ENCODE results near the gene DOCK1. TPM values are rescaled to one million over a fixed set of nuclear protein-coding genes. Genes with fewer than 3 reads are reported as not detected.
"Not testable (repeated sequence)": the region's sequence is repeated elsewhere in the genome, so short reads cannot be mapped to it uniquely, and the experiment has no call there.

DOCK1 gene
- total RNA-seq, 2 donors from 2014 or later = 0.34 to 0.67 TPM

- Mint-ChIP-seq H3K4me1 (no peaks in the 10 kb centered on the region), H3K36me3 (ENCODE audit: low read depth) (no peaks in the 10 kb centered on the region), H3K9me3 (peaks cover 8% of the 10 kb centered on the region), H3K27me3 (peaks cover 4% of the 10 kb centered on the region), H3K4me3 (no peak overlapping the region), H3K27ac (no peak overlapping the region)
- ATAC-seq (replicated peaks) = no peak
These were observed 12.7 kb upstream of the DOCK1 start for GRCh38 chr10:126892226-126893175.

GRCh38 chr10:126893206-126893605 is 12.0 kb upstream of the DOCK1 start:
- Mint-ChIP-seq H3K9me3 (peaks cover 12% of the 10 kb centered on the region), H3K4me1 (no peaks in the 10 kb centered on the region), H3K27ac (no peak overlapping the region), H3K4me3 (no peak overlapping the region), H3K27me3 (peaks cover 4% of the 10 kb centered on the region), H3K36me3 (ENCODE audit: low read depth) (no peaks in the 10 kb centered on the region)
- no peak for ATAC-seq (replicated peaks)

DNA sequence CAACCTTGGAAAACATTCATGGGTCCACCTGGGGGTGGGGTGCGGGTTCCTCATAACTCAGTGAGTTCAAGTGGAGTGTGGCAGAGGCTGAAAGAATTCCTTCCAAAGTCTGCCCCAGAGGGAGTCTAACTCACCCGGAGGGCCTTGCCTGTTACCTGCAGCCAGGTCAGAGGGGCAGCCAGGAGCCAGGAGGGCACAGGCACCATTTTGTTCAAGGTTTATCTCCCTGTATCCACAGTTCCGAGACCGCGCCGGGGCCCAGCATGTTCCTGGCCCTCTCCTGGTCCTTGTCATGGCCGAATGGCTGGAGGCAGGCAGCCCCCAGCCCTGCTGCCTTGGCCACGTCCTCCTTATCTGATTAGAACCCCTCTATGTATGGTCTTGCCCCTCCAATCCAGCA is 11.4 kb upstream of the DOCK1 start:
- peaks cover 4% of the 10 kb centered on the region for H3K27me3 Mint-ChIP-seq
- no peaks in the 10 kb centered on the region for H3K4me1 Mint-ChIP-seq
- H3K9me3 Mint-ChIP-seq = peaks cover 12% of the 10 kb centered on the region
- ATAC-seq (replicated peaks) = no peak
- H3K36me3 Mint-ChIP-seq (ENCODE audit: low read depth) = no peaks in the 10 kb centered on the region
- no peak overlapping the region for H3K4me3 Mint-ChIP-seq
- no peak overlapping the region for H3K27ac Mint-ChIP-seq

GRCh38 chr10:126895214-126895781 is 9.9 kb upstream of the DOCK1 start:
- Mint-ChIP-seq H3K27me3 (peaks cover 4% of the 10 kb centered on the region), H3K36me3 (ENCODE audit: low read depth) (no peaks in the 10 kb centered on the region), H3K27ac (no peak overlapping the region), H3K4me1 (no peaks in the 10 kb centered on the region), H3K9me3 (peaks cover 17% of the 10 kb centered on the region), H3K4me3 (no peak overlapping the region)
- no peak for ATAC-seq (replicated peaks)

- Mint-ChIP-seq H3K9me3 (peaks cover 10% of the 10 kb centered on the region), H3K27ac (no peak overlapping the region), H3K4me1 (no peaks in the 10 kb centered on the region), H3K4me3 (no peak overlapping the region), H3K27me3 (peaks cover 5% of the 10 kb centered on the region), H3K36me3 (ENCODE audit: low read depth) (no peaks in the 10 kb centered on the region)
- no peak for ATAC-seq (replicated peaks)
These were observed 6.8 kb upstream of the DOCK1 start for GRCh38 chr10:126898460-126898859.

- H3K4me3 Mint-ChIP-seq; H3K9me3 Mint-ChIP-seq; H3K4me1 Mint-ChIP-seq; ATAC-seq (replicated peaks); H3K27ac Mint-ChIP-seq; H3K36me3 Mint-ChIP-seq (ENCODE audit: low read depth): not testable (repeated sequence)
- H3K27me3 Mint-ChIP-seq = peaks cover 12% of the 10 kb centered on the region
These were observed 5.7 kb upstream of the DOCK1 start for GRCh38 chr10:126899529-126899928.

DNA sequence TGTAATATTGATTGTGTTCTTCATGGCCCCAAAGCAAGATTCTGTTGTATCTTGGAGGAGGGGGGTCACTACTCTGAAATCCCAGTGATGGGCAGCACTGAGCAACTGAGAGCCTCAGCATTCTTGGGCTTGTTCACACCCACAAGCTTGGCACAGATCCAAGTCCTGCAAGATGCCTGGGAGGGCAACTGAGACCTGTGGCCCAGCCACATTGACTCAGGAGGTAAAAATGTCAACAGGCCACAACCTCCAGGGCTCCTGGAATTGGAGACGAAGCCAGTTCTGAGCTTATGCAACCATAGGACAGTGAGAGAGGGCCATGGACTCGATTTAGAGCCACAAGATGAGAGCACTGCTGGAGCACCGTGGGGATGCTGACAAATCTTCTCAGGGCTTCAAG is 3.1 kb upstream of the DOCK1 start:
- peaks cover 19% of the 10 kb centered on the region for H3K27me3 Mint-ChIP-seq
- H3K4me1 Mint-ChIP-seq = no peaks in the 10 kb centered on the region
- no peak for ATAC-seq (replicated peaks)
- H3K4me3 Mint-ChIP-seq = no peak overlapping the region
- H3K36me3 Mint-ChIP-seq (ENCODE audit: low read depth) = no peaks in the 10 kb centered on the region
- H3K9me3 Mint-ChIP-seq = peaks cover 10% of the 10 kb centered on the region
- no peak overlapping the region for H3K27ac Mint-ChIP-seq

DNA sequence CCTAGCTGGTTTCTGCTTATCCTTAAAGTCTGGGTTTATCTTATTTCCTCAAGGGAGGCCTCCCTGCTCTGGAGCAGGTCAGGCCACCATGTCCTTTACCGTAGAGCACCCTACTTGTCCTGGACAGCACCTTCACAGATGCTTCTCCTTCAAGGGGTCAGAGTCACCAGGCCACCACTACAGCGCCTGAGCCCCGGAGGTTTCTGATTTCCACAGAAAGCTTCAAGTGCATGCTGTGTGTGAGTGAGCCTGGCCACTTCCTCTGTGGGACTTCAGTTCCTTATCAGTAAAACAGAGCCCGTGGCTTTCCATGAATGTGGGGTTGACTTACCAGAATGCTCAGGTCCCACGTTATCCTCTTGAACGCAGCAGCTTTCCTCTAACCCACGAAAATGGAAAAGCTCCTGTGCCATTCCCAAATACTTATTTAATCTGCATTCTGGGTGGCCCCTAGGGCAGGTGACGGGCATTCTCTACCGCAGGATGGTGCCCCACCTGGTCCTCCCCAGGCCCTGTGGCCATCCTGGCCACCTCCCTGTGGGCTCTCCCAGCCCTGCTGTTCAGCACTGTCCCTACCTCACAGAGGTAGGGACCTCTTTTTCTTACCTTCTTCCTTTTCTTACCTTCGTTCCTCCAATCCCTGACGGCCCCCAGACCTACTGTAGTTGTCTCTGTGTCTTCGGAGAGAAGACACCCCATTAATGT is 1.4 kb upstream of the DOCK1 start:
- Mint-ChIP-seq H3K4me3 (no peak overlapping the region), H3K4me1 (no peaks in the 10 kb centered on the region)

GRCh38 chr10:126904516-126904817 is 761 bp upstream of the DOCK1 start:
- ATAC-seq (replicated peaks) = no peak
- H3K4me1 Mint-ChIP-seq = no peaks in the 10 kb centered on the region
- no peak overlapping the region for H3K27ac Mint-ChIP-seq
- H3K9me3 Mint-ChIP-seq = peaks cover 3% of the 10 kb centered on the region
- no peak overlapping the region for H3K4me3 Mint-ChIP-seq
- no peaks in the 10 kb centered on the region for H3K36me3 Mint-ChIP-seq (ENCODE audit: low read depth)
- H3K27me3 Mint-ChIP-seq = peaks cover 22% of the 10 kb centered on the region

More for the DNA sequence above, 1.4 kb upstream of the DOCK1 start:
- no peaks in the 10 kb centered on the region for H3K36me3 Mint-ChIP-seq (ENCODE audit: low read depth)
- H3K27me3 Mint-ChIP-seq = peaks cover 22% of the 10 kb centered on the region
- H3K27ac Mint-ChIP-seq = no peak overlapping the region
- no peak for ATAC-seq (replicated peaks)
- H3K9me3 Mint-ChIP-seq = peaks cover 5% of the 10 kb centered on the region

- Mint-ChIP-seq H3K27me3 (peaks cover 22% of the 10 kb centered on the region), H3K4me1 (no peaks in the 10 kb centered on the region), H3K9me3 (no peaks in the 10 kb centered on the region), H3K4me3 (peak overlapping the region; percentile 33), H3K36me3 (ENCODE audit: low read depth) (no peaks in the 10 kb centered on the region), H3K27ac (no peak overlapping the region)
- no peak for ATAC-seq (replicated peaks)
These were observed 812 bp downstream of the DOCK1 start for GRCh38 chr10:126905776-126906703.

- no peak for ATAC-seq (replicated peaks)
- H3K27me3 Mint-ChIP-seq = peaks cover 22% of the 10 kb centered on the region
- peak overlapping the region; percentile 33 for H3K4me3 Mint-ChIP-seq
- H3K4me1 Mint-ChIP-seq = no peaks in the 10 kb centered on the region
- no peaks in the 10 kb centered on the region for H3K9me3 Mint-ChIP-seq
- no peaks in the 10 kb centered on the region for H3K36me3 Mint-ChIP-seq (ENCODE audit: low read depth)
- H3K27ac Mint-ChIP-seq = no peak overlapping the region
These were observed 1.6 kb downstream of the DOCK1 start for GRCh38 chr10:126906704-126907422.

- ATAC-seq (replicated peaks) = no peak
- peaks cover 22% of the 10 kb centered on the region for H3K27me3 Mint-ChIP-seq
- H3K9me3 Mint-ChIP-seq = no peaks in the 10 kb centered on the region
- no peak overlapping the region for H3K27ac Mint-ChIP-seq
- H3K4me3 Mint-ChIP-seq = no peak overlapping the region
- no peaks in the 10 kb centered on the region for H3K4me1 Mint-ChIP-seq
- H3K36me3 Mint-ChIP-seq (ENCODE audit: low read depth) = no peaks in the 10 kb centered on the region
These were observed 2.3 kb downstream of the DOCK1 start for GRCh38 chr10:126907423-126907970.

- Mint-ChIP-seq H3K4me3 (no peak overlapping the region), H3K4me1 (no peaks in the 10 kb centered on the region), H3K9me3 (no peaks in the 10 kb centered on the region), H3K27ac (no peak overlapping the region), H3K27me3 (peaks cover 22% of the 10 kb centered on the region), H3K36me3 (ENCODE audit: low read depth) (no peaks in the 10 kb centered on the region)
- no peak for ATAC-seq (replicated peaks)
These were observed 3.0 kb downstream of the DOCK1 start for GRCh38 chr10:126908225-126908624.
